GM12891 (cell line): ENCODE measurements around the gene OTUD6A.

ENCODE experiments used
- POLR2A ChIP-seq: IDR thresholded peaks from 2 replicates; pipeline ENCODE4 v1.6.1; 2011; ENCODE audit warnings: low read depth, low read length, control low read depth
- POLR2AphosphoS5 ChIP-seq: IDR thresholded peaks from 2 replicates; pipeline ENCODE4 v1.6.1; 2011; ENCODE audit warnings: low read depth, low read length, control low read depth
- TAF1 ChIP-seq: IDR thresholded peaks from 2 replicates; pipeline ENCODE4 v1.6.1; 2011; ENCODE audit warnings: low read depth, low read length, control low read depth

- TF ChIP-seq POLR2A (no peak), TAF1 (no peak), POLR2AphosphoS5 (no peak)
These were observed 22.5 kb upstream of the OTUD6A start for GRCh38 chrX:70039758-70040157.
